Coronary artery (tissue), 2 donors: ENCODE measurements around the gene CARD11.

ENCODE experiments used
- DNase-seq: peaks from one replicate; pipeline ENCODE4 v3.0.0-alpha.2; 2017; ENCODE audit warnings: low spot score
- H3K27ac ChIP-seq, 2 donors: fragments of 200-600 bp; sonication (generic); one replicate each; pipeline ENCODE4 v1.5.1; 2016 to 2019
- H3K4me3 ChIP-seq: fragments of 200-600 bp; sonication (generic); 2 replicates; pipeline ENCODE4 v1.5.1; 2016; ENCODE audit warnings: mild to moderate bottlenecking, moderate library complexity
- TF ChIP-seq, protein P1 (sequence below): fragments of 200-600 bp; sonication (generic); IDR thresholded peaks from one replicate; pipeline ENCODE4 v1.5.1; 2019; ENCODE audit warnings: antibody characterized with exemption

Gene CARD11

DNA sequence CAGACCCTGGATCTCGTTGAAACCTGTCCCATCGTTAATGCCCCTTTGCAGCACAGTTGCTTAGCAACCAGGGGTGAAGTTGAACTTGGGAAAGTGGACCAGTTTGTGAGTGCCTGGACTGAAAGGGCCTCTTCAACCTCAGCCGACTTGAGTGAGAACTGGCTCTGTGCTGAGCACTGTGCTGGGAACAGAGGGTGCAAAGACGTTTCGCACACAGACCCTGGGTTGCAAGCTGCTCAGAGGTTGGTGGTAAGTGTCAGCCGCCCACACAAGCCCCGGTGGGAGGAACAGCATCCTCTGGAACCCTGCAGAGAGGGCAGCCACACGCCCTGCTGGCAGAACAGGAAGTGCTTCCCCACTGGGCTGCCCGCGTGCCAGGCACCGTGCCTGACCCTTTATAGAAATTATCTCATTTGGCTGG lies 89.2 kb downstream of the CARD11 start:
- peak; percentile 49 for DNase-seq
- Histone ChIP-seq H3K4me3 (no peak overlapping the region), H3K27ac (no peak overlapping the region)
- TF ChIP-seq, protein P1, sequence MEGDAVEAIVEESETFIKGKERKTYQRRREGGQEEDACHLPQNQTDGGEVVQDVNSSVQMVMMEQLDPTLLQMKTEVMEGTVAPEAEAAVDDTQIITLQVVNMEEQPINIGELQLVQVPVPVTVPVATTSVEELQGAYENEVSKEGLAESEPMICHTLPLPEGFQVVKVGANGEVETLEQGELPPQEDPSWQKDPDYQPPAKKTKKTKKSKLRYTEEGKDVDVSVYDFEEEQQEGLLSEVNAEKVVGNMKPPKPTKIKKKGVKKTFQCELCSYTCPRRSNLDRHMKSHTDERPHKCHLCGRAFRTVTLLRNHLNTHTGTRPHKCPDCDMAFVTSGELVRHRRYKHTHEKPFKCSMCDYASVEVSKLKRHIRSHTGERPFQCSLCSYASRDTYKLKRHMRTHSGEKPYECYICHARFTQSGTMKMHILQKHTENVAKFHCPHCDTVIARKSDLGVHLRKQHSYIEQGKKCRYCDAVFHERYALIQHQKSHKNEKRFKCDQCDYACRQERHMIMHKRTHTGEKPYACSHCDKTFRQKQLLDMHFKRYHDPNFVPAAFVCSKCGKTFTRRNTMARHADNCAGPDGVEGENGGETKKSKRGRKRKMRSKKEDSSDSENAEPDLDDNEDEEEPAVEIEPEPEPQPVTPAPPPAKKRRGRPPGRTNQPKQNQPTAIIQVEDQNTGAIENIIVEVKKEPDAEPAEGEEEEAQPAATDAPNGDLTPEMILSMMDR = no peak

DNA sequence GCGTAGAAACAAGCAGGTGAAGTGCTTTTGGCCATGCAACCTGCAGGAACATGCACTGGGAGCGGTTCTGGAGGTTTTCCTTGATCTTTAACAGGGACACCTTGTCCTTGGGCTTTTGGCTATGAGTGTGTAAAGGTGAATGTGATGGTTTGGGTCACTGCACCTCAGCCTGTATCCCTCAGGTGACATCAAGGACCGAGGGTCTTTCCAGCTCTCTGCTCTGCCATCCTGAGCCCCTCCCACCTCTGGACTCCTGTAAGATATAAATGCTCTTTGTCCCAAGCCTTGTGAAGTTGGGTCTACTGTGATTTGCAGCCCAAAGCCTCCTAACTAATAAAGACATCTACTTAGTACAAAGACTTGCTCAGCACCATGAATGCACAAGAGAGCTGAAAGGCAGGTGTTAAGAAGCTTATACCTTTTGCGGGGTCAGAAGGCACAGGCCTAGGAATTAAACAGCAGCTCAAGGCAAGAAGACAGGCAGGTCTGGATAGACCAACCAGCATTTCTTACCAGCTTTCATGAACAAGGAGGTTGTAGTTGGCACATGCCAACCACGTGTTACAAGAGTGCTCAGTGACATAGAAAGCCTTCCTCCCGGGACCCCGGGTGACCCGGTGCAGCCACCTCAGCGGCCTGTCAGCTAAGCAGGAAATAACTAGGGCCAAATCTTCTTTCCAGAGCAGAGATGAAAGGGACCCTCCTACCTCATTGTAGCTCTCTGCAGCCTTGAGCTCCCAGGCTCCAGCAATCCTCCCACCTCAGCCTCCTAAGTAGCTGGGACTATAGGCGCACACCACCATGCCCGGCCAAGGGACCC lies 89.9 kb downstream of the CARD11 start:
- peak; percentile 36 for DNase-seq
- Histone ChIP-seq H3K4me3 (no peak overlapping the region), H3K27ac (no peak overlapping the region)
- TF ChIP-seq, protein P1 = no peak

DNA sequence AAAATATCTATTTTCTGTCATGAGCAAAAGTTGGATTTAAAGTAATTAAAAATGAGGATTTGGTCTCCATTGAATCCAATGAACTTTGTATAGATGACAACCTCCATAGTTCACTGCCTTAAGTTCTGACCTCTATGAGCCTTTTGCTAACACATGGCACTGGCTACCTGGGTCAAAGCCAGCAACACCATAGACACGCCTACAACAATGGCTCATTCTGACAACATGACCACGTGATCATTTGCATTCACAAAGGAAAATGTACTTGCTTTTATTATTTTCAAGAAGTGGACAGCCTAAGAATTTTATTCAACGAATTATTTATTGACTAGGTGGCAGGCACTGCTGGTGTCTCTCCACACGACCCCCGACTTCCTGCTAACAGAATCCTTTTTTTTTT lies 90.6 kb downstream of the CARD11 start:
- Histone ChIP-seq H3K27ac (no peak overlapping the region), H3K4me3 (no peak overlapping the region)
- DNase-seq = no peak
- TF ChIP-seq, protein P1 = no peak

- TF ChIP-seq, protein P1 = no peak
- peak; percentile 58 for DNase-seq
- Histone ChIP-seq H3K4me3 (no peak overlapping the region), H3K27ac (no peak overlapping the region)
Measured at GRCh38 chr7:2952316-2952715, 91.4 kb downstream of the CARD11 start.

- no peak for DNase-seq
- H3K27ac ChIP-seq = no peak overlapping the region
- H3K4me3 ChIP-seq = no peak overlapping the region
- TF ChIP-seq, protein P1 = no peak
Measured at GRCh38 chr7:2950578-2950977, 93.1 kb downstream of the CARD11 start.

DNA sequence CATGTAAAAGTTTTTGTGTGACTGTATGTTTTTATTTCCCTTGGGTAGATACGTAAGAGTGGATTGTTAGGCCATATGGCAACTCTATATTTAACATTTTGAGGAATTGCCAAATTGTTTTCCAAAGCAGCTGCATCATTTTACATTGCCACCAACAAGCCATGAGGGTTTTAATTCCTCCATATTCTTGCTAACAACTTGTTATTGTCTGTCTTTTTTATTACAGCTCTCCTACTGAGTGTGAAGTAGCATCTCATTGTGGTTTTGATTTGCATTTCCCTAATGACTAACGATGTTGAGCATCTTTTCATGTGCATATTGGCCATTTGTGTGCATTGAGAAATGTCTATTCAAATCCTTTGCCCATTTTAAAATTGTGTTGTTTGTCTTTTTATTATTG lies 94.9 kb downstream of the CARD11 start:
- Histone ChIP-seq H3K4me3 (no peak overlapping the region), H3K27ac (no peak overlapping the region)
- no peak for DNase-seq
- TF ChIP-seq, protein P1 = no peak
